ENCODE results near the gene ADGRG1. TPM values are rescaled to one million over a fixed set of nuclear protein-coding genes. Genes with fewer than 3 reads are reported as not detected.

The ADGRG1 gene
- total RNA-seq, 1 donor from 2014 or later: 97.7 TPM

GRCh38 chr16:57689762-57690558 is 61.5 kb downstream of the ADGRG1 start:
- DNase-seq (ENCODE audit: extremely low spot score in 2 of 2): peak in 1 of 2 donors; percentile 52
- Histone ChIP-seq H3K27me3 (no peaks in the 10 kb centered on the region), H3K27ac (no peak overlapping the region), H3K4me3 (no peak overlapping the region), H3K36me3 (no peaks in the 10 kb centered on the region), H3K9me3 (no peaks in the 10 kb centered on the region), H3K4me1 (no peaks in the 10 kb centered on the region)
- no peak for TF ChIP-seq POLR2A (IDR thresholded peaks at IDR 0.05)
- TF ChIP-seq, protein P1, sequence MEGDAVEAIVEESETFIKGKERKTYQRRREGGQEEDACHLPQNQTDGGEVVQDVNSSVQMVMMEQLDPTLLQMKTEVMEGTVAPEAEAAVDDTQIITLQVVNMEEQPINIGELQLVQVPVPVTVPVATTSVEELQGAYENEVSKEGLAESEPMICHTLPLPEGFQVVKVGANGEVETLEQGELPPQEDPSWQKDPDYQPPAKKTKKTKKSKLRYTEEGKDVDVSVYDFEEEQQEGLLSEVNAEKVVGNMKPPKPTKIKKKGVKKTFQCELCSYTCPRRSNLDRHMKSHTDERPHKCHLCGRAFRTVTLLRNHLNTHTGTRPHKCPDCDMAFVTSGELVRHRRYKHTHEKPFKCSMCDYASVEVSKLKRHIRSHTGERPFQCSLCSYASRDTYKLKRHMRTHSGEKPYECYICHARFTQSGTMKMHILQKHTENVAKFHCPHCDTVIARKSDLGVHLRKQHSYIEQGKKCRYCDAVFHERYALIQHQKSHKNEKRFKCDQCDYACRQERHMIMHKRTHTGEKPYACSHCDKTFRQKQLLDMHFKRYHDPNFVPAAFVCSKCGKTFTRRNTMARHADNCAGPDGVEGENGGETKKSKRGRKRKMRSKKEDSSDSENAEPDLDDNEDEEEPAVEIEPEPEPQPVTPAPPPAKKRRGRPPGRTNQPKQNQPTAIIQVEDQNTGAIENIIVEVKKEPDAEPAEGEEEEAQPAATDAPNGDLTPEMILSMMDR (IDR thresholded peaks at IDR 0.05): no peak
- TF ChIP-seq POLR2AphosphoS5 (IDR thresholded peaks at IDR 0.05; ENCODE audit: insufficient read depth in 1 of 2, low read depth in 1 of 2): no peak
- intact Hi-C loops (cut with DNase I): no loop called here

GRCh38 chr16:57690782-57691471 is 62.5 kb downstream of the ADGRG1 start:
- intact Hi-C loops (cut with DNase I): no loop called here
- H3K36me3 ChIP-seq: no peaks in the 10 kb centered on the region
- TF ChIP-seq POLR2A (IDR thresholded peaks at IDR 0.05) (no peak), POLR2AphosphoS5 (IDR thresholded peaks at IDR 0.05; ENCODE audit: insufficient read depth in 1 of 2, low read depth in 1 of 2) (no peak)
- TF ChIP-seq, protein P1 (IDR thresholded peaks at IDR 0.05): no peak
- no peaks in the 10 kb centered on the region for H3K9me3 ChIP-seq
- DNase-seq (ENCODE audit: extremely low spot score in 2 of 2): peak in 1 of 2 donors; percentile 34
- H3K4me3 ChIP-seq: no peak overlapping the region
- no peak overlapping the region for H3K27ac ChIP-seq
- no peaks in the 10 kb centered on the region for H3K27me3 ChIP-seq
- no peaks in the 10 kb centered on the region for H3K4me1 ChIP-seq

DNA sequence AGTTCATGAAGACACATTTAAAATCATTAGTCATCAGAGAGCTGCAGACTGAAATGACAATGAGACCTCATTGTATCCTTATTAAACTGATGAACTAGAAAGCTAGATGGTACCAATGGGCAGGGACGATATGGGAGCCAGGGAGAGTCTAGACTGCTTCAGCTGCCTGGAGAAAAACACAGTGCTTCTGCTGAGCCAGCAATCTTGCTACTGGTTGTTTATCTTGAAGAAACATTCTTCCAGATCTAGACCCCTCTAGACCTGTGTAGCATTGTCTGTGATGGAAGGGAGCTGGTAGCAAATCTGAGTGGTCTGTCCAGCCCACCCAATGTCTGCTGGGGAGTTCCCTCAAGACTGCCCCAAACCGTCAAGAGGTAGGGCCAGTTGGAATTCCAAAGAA is 64.2 kb downstream of the ADGRG1 start:
- H3K9me3 ChIP-seq: no peaks in the 10 kb centered on the region
- H3K27ac ChIP-seq: no peak overlapping the region
- no peak overlapping the region for H3K4me3 ChIP-seq
- intact Hi-C loops (cut with DNase I): no loop called here
- H3K4me1 ChIP-seq: no peaks in the 10 kb centered on the region
- TF ChIP-seq POLR2AphosphoS5 (IDR thresholded peaks at IDR 0.05; ENCODE audit: insufficient read depth in 1 of 2, low read depth in 1 of 2) (no peak), POLR2A (IDR thresholded peaks at IDR 0.05) (no peak)
- no peaks in the 10 kb centered on the region for H3K27me3 ChIP-seq
- H3K36me3 ChIP-seq: no peaks in the 10 kb centered on the region
- DNase-seq (ENCODE audit: extremely low spot score in 2 of 2): no peak

DNA sequence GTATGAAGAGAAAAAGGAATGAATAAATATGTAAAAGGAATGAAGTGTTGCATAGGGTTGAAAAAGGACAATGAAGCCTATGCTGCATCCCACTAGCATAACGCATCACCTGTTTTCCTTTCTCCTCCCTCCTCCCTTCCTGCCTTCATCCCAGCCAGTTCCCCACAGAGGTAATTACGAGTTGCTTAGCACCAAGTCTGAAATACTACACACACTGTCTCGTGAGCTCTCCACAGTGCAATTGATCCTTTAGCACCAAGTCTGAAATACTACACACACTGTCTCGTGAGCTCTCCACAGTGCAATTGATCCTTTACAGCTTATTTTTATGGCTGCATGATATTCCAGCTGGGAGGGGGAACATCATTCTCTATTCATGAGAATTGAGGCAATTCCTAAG is 65.1 kb downstream of the ADGRG1 start:
- no peaks in the 10 kb centered on the region for H3K36me3 ChIP-seq
- no peak overlapping the region for H3K27ac ChIP-seq
- H3K4me3 ChIP-seq: no peak overlapping the region
- no peak for TF ChIP-seq POLR2A (IDR thresholded peaks at IDR 0.05)
- TF ChIP-seq POLR2AphosphoS5 (IDR thresholded peaks at IDR 0.05; ENCODE audit: insufficient read depth in 1 of 2, low read depth in 1 of 2): no peak
- TF ChIP-seq, protein P1 (IDR thresholded peaks at IDR 0.05): no peak
- intact Hi-C loops (cut with DNase I): no loop called here
- no peak for DNase-seq (ENCODE audit: extremely low spot score in 2 of 2)
- H3K9me3 ChIP-seq: no peaks in the 10 kb centered on the region
- H3K27me3 ChIP-seq: no peaks in the 10 kb centered on the region
- H3K4me1 ChIP-seq: no peaks in the 10 kb centered on the region

DNA sequence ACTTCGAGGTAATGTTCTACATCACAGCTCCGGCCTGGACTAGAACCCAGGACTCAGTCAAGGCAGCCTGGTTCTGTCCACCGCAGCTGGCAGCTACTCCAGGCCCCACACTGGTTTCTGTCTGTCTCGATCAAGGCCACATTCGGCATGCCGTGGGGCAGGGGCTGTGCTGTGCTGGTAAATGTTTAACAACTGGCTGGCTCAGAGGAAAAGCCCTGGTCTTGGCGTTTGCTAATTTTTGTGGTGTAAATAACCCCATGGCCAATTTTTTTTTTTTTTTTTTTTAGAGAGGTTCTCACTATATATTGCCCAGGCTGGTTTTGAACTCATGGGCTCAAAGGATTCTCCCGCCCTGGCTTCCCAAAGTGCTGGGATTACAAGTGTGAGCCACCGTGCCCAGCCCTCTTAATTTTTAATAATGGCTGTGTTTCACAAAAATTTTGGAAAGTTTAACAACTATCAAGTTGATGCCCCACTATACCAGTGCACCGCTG is 65.8 kb downstream of the ADGRG1 start:
- intact Hi-C loops (cut with DNase I): no loop called here

More for the DNA sequence above, 65.8 kb downstream of the ADGRG1 start:
- TF ChIP-seq POLR2A (IDR thresholded peaks at IDR 0.05) (no peak), POLR2AphosphoS5 (IDR thresholded peaks at IDR 0.05; ENCODE audit: insufficient read depth in 1 of 2, low read depth in 1 of 2) (no peak)
- TF ChIP-seq, protein P1 (IDR thresholded peaks at IDR 0.05): no peak
- H3K27me3 ChIP-seq: no peaks in the 10 kb centered on the region
- H3K27ac ChIP-seq: no peak overlapping the region
- no peaks in the 10 kb centered on the region for H3K9me3 ChIP-seq
- no peak for DNase-seq (ENCODE audit: extremely low spot score in 2 of 2)
- H3K4me1 ChIP-seq: no peaks in the 10 kb centered on the region
- no peak overlapping the region for H3K4me3 ChIP-seq
- H3K36me3 ChIP-seq: no peaks in the 10 kb centered on the region

All from vagina (tissue), 2 donors.